ENCODE results near the gene CYBC1. TPM values are rescaled to one million over a fixed set of nuclear protein-coding genes. Genes with fewer than 3 reads are reported as not detected.

Gene CYBC1
- total and polyA plus RNA-seq, 9 of the 15 experiments (the other 6 are each of a cell fraction or from before 2014, with no cell fraction given), result 1.3 to 71.8 (median 49.9) TPM

- Histone ChIP-seq H3K9me1 (ENCODE audit: control insufficient read depth, insufficient read depth, low read length) (no peaks in the 10 kb centered on the region), H3K36me3 (ENCODE audit: control insufficient read depth, insufficient read depth, low read length) (peaks cover 24% of the 10 kb centered on the region; the same call in 1 of the 3 replicates), H3K27me3 (ENCODE audit: control insufficient read depth in 2 of 2, insufficient read depth in 2 of 2, low read length in 2 of 2) (no peaks in the 10 kb centered on the region), H3K27ac (ENCODE audit: extremely low read depth, low read depth, low read length) (no peak overlapping the region), H3K79me2 (ENCODE audit: control insufficient read depth, insufficient read depth, low read length) (no peaks in the 10 kb centered on the region; the same call in 2 of the 3 replicates), H4K20me1 (replicated peaks; ENCODE audit: control insufficient read depth, insufficient read depth, low read length) (no peaks in the 10 kb centered on the region), H3K9ac (ENCODE audit: insufficient read depth in 1 of 2, low read depth in 2 of 2, low read length in 2 of 2) (no peak overlapping the region), H3K4me2 (ENCODE audit: insufficient read depth, low read length) (no peak overlapping the region), H3K4me1 (replicated peaks in 1 of 2; ENCODE audit: control insufficient read depth in 2 of 2, insufficient read depth in 2 of 2, low read length in 2 of 2) (peaks cover 0 to 74% of the 10 kb centered on the region in 2 experiments; a peak in 2 of 5 replicates), H3K9me3 (replicated peaks; ENCODE audit: control insufficient read depth, insufficient read depth, low read depth, low read length) (no peaks in the 10 kb centered on the region), H2AFZ (ENCODE audit: low read depth, low read length) (no peak overlapping the region), H3K4me3 (no peak overlapping the region)
- ATAC-seq (peak; percentile 44; the same call in 2 of the 3 replicates), DNase-seq (ENCODE audit: extremely low read depth in 1 of 4, low spot score in 3 of 4) (no peak), FAIRE-seq (no peak)
- CTCF ChIA-PET (ENCODE audit: low intra/inter-chr PET ratio), result no interaction called here
- 71% methylated on average over 15 of the region's 17 CpGs for WGBS (ENCODE audit: insufficient coverage, low coverage, missing lambda C conversion rate)
- intact Hi-C loops (cut with micrococcal nuclease), result no loop called here
- POLR2A ChIA-PET, result no interaction called here
- peak; percentile 67 for TF ChIP-seq POLR2G (IDR thresholded peaks at IDR 0.05; ENCODE audit: low read depth, low read length)
- TF ChIP-seq ZNF583 (CRISPR knock-in tag; IDR thresholded peaks at IDR 0.05), result no peak
- no peak for TF ChIP-seq ZNF280B (CRISPR knock-in tag; IDR thresholded peaks at IDR 0.05)
- TF ChIP-seq SFPQ (IDR thresholded peaks at IDR 0.05; ENCODE audit: low read depth, low read length), result no peak
- no peak for TF ChIP-seq ZNF316 (IDR thresholded peaks at IDR 0.05)
- TF ChIP-seq MAX (CRISPR knock-in tag; IDR thresholded peaks at IDR 0.05), result no peak
- no peak for TF ChIP-seq AFF4 (CRISPR knock-in tag; IDR thresholded peaks at IDR 0.05)
- no peak for TF ChIP-seq NFIC (IDR thresholded peaks at IDR 0.05)
- TF ChIP-seq TFAP4 (CRISPR knock-in tag; IDR thresholded peaks at IDR 0.05; ENCODE audit: borderline replicate concordance), result peak; percentile 75; the same call in 1 of the 2 replicates
- in situ Hi-C loops (cut with MboI), result no loop called here
- no TSS peak for BruUV-seq (replicated peaks)
These were observed 9.4 kb downstream of the CYBC1 start for GRCh38 chr17:82440991-82441627.

Measured in K562 (cell line).